Caco-2 (cell line): ENCODE data around the gene LIMS2. TPM values are rescaled to one million over a fixed set of nuclear protein-coding genes. Genes with fewer than 3 reads are reported as not detected.

ENCODE experiments used
- BruUV-seq: library from RNA; stranded (reverse); fragments of 400-500 nt; replicated peaks from 2 replicates; lab custom pipeline; 2021; lab: Mats Ljungman, UMichigan
- CTCF ChIA-PET: fragments of 300-600 bp; sonication (Branson Sonifier 250); formaldehyde crosslinking; loops from one replicate; lab custom pipeline; 2022; ENCODE audit warnings: antibody characterized with exemption; lab: Charles Lee
- POLR2A ChIA-PET: fragments of 300-600 bp; sonication (Branson Sonifier 250); formaldehyde crosslinking; loops from one replicate; lab custom pipeline; 2022; ENCODE audit warnings: antibody characterized with exemption; lab: Charles Lee
- DNase-seq, 2 experiments: peaks; one replicate each; pipeline versions ENCODE4 v3.0.0 to v3.0.0-alpha.2; 2020 to 2022
- H3K27me3 ChIP-seq: replicated peaks from 2 replicates; pipeline ENCODE4 v1.6.0; 2011; ENCODE audit warnings: low read length; ENCODE audit not compliant: control insufficient read depth, insufficient read depth
- H3K36me3 ChIP-seq: 2 replicates; pipeline ENCODE4 v1.5.1; 2011; ENCODE audit warnings: low read length; ENCODE audit not compliant: control insufficient read depth, insufficient read depth
- H3K4me1 ChIP-seq: fragments of 250-450 bp; sonication (Bioruptor Pico); 2 replicates; pipeline ENCODE4 v1.5.1; 2020; ENCODE audit warnings: mild to moderate bottlenecking
- H3K4me3 ChIP-seq: 2 replicates; pipeline ENCODE4 v1.5.1; 2011; ENCODE audit warnings: low read depth, mild to moderate bottlenecking, control low read depth, low read length
- H3K9me3 ChIP-seq: fragments of 250-450 bp; sonication (Bioruptor Pico); 2 replicates; pipeline ENCODE4 v1.5.1; 2020; ENCODE audit warnings: mild to moderate bottlenecking, moderate library complexity
- H3K27ac Mint-ChIP-seq: one replicate; pipeline ENCODE4 v1.8.0; 2022; ENCODE audit warnings: mixed read lengths; ENCODE audit not compliant: unreplicated experiment
- H3K27me3 Mint-ChIP-seq: one replicate; pipeline ENCODE4 v1.8.0; 2022; ENCODE audit warnings: mixed read lengths; ENCODE audit not compliant: insufficient read depth, unreplicated experiment
- H3K36me3 Mint-ChIP-seq: one replicate; pipeline ENCODE4 v1.8.0; 2022; ENCODE audit warnings: mild to moderate bottlenecking, mixed read lengths; ENCODE audit not compliant: insufficient read depth, unreplicated experiment
- H3K4me1 Mint-ChIP-seq: one replicate; pipeline ENCODE4 v1.8.0; 2022; ENCODE audit warnings: low read depth, mixed read lengths; ENCODE audit not compliant: unreplicated experiment
- H3K4me3 Mint-ChIP-seq: one replicate; pipeline ENCODE4 v1.8.0; 2022; ENCODE audit warnings: mild to moderate bottlenecking, moderate library complexity, mixed read lengths; ENCODE audit not compliant: unreplicated experiment
- H3K9me3 Mint-ChIP-seq: one replicate; pipeline ENCODE4 v1.8.0; 2022; ENCODE audit warnings: mixed read lengths; ENCODE audit not compliant: unreplicated experiment
- intact Hi-C: fragments of 100-400 bp; cut with micrococcal nuclease; formaldehyde crosslinking; loops from one replicate; pipeline ENCODE4 v1.10.0; 2022; ENCODE audit not compliant: unreplicated experiment
- total RNA-seq: library from RNA; stranded (reverse); gene quantifications from 2 replicates; pipeline ENCODE4 v1.2.3, GENCODE V29; 2022
- TF ChIP-seq, protein P1 (sequence below), 2 experiments: fragments of 200-600 bp in 1 of 2; IDR thresholded peaks; 1 replicate in 1 of 2; 2 replicates in 1 of 2; pipeline versions ENCODE4 v1.5.1 to v1.8.0; 2011 to 2022; ENCODE audit warnings: antibody characterized with exemption in 1 of 2, control low read depth in 1 of 2, inconsistent platforms in 1 of 2, low read depth in 1 of 2, low read length in 1 of 2, mild to moderate bottlenecking in 1 of 2, moderate library complexity in 1 of 2; ENCODE audit not compliant: insufficient read depth in 1 of 2, severe bottlenecking in 1 of 2, unreplicated experiment in 1 of 2

LIMS2 gene
- total RNA-seq, 1 experiment from 2014 or later: 10.0 TPM

DNA sequence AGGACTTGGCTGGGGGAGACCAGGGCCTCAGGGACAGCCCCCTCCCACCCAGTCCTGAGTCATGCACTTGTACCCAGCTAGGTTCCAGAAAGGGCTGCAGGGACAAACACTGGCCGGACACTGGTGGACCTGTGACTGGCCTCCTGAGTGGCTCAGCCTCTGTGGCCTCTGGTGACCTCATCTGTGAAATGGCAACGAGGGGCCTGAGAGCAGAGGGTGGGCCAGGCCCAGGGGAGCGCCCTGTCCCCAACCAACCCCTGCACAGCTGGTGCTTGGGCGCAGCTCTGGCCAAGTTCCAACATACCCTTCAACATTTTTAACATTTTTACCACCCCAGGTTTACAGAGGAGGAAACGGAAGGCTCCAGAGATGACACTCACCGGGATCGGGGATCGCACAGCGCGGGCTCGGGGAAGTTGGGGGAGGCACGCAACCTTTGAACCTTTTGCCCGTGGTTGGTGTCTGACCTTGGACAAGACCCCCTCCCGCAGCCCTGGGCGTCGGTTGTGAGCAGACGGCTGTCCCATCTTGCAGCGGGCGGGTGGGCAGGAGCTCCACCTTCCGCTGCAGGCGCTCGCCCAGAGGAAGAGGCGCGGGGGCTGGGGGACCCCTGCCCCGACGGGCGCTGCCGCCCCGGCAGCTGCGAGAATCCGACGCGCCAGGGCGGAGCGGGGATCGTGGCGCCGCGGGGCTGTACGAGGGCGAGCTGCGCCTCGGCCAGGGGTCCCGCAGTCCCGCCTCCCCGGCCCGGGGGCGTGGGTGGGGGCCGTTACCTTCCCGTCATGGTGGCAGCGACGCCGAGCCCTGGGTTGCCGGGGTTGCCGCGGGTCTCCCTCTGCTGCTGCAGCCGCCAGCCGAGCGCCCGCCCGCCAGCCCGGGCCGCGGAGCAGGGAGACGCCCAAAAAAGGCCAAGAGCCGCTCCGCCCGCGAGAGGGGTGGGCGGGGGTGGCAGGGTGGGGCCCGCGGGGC, 805 bp downstream of the LIMS2 start:
- TF ChIP-seq, protein P1, sequence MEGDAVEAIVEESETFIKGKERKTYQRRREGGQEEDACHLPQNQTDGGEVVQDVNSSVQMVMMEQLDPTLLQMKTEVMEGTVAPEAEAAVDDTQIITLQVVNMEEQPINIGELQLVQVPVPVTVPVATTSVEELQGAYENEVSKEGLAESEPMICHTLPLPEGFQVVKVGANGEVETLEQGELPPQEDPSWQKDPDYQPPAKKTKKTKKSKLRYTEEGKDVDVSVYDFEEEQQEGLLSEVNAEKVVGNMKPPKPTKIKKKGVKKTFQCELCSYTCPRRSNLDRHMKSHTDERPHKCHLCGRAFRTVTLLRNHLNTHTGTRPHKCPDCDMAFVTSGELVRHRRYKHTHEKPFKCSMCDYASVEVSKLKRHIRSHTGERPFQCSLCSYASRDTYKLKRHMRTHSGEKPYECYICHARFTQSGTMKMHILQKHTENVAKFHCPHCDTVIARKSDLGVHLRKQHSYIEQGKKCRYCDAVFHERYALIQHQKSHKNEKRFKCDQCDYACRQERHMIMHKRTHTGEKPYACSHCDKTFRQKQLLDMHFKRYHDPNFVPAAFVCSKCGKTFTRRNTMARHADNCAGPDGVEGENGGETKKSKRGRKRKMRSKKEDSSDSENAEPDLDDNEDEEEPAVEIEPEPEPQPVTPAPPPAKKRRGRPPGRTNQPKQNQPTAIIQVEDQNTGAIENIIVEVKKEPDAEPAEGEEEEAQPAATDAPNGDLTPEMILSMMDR (IDR thresholded peaks at IDR 0.05; ENCODE audit: insufficient read depth in 1 of 2, low read depth in 1 of 2, low read length in 1 of 2, severe bottlenecking in 1 of 2, unreplicated experiment in 1 of 2): no peak
- no peak overlapping the region for H3K27ac Mint-ChIP-seq
- peak; percentile 36 to 42 for DNase-seq
- POLR2A ChIA-PET: interaction anchor here (0.9 to 2.0 kb wide), 3 partner anchors 26 to 148 kb away, joined by 3 to 11 read pairs (median 11); partner anchors contain the start of gene IWS1
- no peaks in the 10 kb centered on the region for H3K4me1 Mint-ChIP-seq
- Histone ChIP-seq H3K36me3 (no peaks in the 10 kb centered on the region), H3K4me1 (peaks cover 6% of the 10 kb centered on the region; the same call in 1 of the 2 replicates), H3K9me3 (no peaks in the 10 kb centered on the region), H3K27me3 (peaks cover 1% of the 10 kb centered on the region; the same call in 1 of the 2 replicates), H3K4me3 (peak overlapping the region; percentile 56)
- H3K9me3 Mint-ChIP-seq: no peaks in the 10 kb centered on the region
- H3K4me3 Mint-ChIP-seq: peak overlapping the region; percentile 83
- H3K27me3 Mint-ChIP-seq: peaks cover 8% of the 10 kb centered on the region
- no TSS peak for BruUV-seq
- intact Hi-C loops: loop anchor here (1.0 kb wide), 2 partner anchors 25 to 83 kb away; no protein-coding TSS in a partner anchor
- no peaks in the 10 kb centered on the region for H3K36me3 Mint-ChIP-seq
- CTCF ChIA-PET: interaction anchor here (0.6 to 2.0 kb wide), 6 partner anchors 9 to 477 kb away, joined by 3 to 23 read pairs (median 5); partner anchors contain the start of gene SFT2D3

DNA sequence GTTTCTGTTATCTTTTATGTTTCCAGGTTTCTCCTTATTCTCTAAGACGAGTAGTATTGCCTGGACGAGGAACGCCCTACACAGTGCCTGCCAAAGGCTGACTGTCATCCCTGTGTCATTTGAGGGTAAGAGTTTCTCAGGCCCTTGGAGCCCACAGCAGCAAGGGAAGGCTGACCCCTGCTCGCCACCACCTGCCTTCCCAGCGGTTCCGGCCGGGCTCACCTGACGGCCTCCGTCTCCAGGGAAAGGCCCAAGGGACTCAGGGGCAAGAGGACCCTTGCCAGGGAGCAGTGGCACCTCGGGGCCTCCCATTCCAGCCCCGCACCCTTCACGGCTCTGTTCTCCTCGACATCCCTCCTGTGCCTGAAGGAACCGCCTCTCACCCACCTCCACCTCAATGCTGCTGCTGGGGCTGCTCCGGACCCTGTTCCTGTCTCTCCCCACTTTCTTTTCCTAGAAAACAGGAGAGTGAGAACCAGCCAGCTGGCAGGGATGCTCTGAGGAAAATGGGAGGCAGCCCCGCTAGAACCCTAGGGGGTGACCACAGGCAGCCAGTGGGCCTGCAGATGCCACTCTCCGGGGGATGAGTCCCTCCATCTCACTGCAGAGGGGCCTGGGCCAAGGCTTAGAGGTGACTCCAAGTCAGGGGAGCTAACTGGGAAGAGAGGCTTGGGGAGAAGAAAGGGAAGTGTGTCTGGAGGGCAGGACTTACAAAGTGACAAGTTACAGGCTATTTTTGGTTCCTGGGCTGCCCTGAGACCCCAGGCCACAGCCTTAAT, 1.9 kb downstream of the LIMS2 start:
- intact Hi-C loops: no loop called here
- Histone ChIP-seq H3K9me3 (no peaks in the 10 kb centered on the region), H3K36me3 (no peaks in the 10 kb centered on the region), H3K4me1 (peaks cover 6% of the 10 kb centered on the region; the same call in 1 of the 2 replicates), H3K4me3 (no peak overlapping the region), H3K27me3 (peaks cover 1% of the 10 kb centered on the region; the same call in 1 of the 2 replicates)
- ChIA-PET POLR2A (interaction anchor here (0.9 to 2.0 kb wide), 2 partner anchors 27 to 29 kb away, joined by 3 to 11 read pairs; no protein-coding TSS in a partner anchor), CTCF (interaction anchor here (0.8 kb wide), 1 partner anchor 82 kb away, joined by 3 read pairs; no protein-coding TSS in a partner anchor)
- Mint-ChIP-seq H3K4me1 (no peaks in the 10 kb centered on the region), H3K36me3 (no peaks in the 10 kb centered on the region), H3K27ac (no peak overlapping the region), H3K27me3 (peaks cover 8% of the 10 kb centered on the region), H3K4me3 (peak overlapping the region; percentile 83), H3K9me3 (no peaks in the 10 kb centered on the region)
- TF ChIP-seq, protein P1 (IDR thresholded peaks at IDR 0.05; ENCODE audit: insufficient read depth in 1 of 2, low read depth in 1 of 2, low read length in 1 of 2, severe bottlenecking in 1 of 2, unreplicated experiment in 1 of 2): no peak
- no TSS peak for BruUV-seq
- DNase-seq: no peak
